NOMO-1 treated with DMSO at 0.1 percent for 48 hours (cell line): ENCODE measurements around the gene MIX23.

Source experiments
- DNase-seq: peaks from one replicate; lab custom pipeline; 2025; ENCODE audit not compliant: unreplicated experiment; lab: John Stamatoyannopoulos, UW

Gene MIX23

GRCh38 chr3:122392868-122393844 is 10.1 kb upstream of the MIX23 start:
- DNase-seq: peak; percentile 66

DNA sequence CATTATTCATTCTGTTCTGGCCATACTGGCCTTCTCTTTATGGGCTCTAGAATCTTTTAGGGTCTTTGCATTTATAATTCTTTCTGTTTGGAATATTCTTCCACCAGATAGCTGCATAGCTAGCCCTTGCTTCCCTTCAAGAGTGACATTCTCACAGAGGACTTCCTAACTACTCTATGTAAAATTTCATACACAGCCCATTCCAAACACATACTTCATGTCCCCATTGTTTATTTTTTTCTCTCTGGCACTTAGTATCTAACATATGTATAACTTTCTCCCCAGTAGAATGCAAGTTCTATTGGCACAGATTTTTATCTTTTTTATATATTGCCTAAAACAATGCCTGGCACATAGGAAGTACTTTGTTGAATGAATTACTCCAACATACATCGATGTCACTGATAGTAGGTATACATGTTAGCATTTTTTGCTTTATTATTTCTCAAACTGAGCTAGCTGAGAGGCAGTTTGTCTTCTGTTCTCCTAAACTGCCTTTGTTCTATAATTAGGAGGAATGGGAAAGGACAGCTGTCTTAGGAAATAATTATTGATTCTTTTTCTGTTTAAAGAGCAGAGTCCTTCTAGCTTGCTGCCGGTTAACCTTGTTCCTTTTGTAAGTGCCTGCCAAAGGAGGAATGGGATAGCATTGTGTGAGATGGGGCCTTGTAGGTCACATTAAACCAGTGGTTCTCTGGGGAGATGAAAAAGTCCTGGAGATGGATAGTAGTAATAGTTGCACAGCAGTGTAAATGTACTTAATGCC is 8.8 kb upstream of the MIX23 start:
- DNase-seq: no peak

DNA sequence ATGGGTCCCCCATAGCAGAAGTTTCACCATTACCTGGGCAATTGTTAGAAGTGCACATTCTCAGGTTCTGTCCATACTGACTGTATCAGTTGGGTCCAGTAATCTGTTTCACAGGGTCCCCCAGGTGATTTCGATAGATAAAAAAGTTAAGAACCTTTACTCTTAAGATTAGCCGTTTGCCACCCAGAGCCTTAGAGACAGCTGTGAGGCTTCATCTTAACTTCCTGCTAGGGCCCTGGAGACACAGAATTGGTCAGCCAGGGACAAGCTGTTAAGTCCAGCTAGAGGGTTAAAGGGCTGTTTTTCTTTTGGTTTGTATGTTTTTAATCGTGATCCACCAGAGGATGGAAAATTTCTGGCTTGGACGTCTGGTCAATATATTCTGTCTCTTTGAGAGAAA is 7.6 kb upstream of the MIX23 start:
- no peak for DNase-seq

DNA sequence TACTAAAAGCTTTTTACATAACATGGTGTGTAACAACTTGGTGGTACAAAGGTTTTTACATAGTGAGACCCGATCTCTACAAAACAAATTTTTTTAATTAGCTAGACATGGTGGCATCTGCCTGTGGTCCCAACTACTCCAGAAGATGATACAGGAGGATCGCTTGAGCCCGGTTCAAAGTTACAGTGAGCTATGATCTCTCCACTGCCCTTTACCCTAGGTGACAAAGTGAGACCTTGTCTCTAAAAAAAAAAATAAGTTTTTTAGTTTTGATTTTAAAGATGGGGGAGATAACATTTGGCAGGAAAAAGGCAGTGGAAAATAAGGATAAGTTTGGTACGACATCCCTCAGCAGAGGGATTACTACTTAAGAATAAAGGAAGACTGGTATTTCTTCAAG is 6.9 kb upstream of the MIX23 start:
- no peak for DNase-seq

DNA sequence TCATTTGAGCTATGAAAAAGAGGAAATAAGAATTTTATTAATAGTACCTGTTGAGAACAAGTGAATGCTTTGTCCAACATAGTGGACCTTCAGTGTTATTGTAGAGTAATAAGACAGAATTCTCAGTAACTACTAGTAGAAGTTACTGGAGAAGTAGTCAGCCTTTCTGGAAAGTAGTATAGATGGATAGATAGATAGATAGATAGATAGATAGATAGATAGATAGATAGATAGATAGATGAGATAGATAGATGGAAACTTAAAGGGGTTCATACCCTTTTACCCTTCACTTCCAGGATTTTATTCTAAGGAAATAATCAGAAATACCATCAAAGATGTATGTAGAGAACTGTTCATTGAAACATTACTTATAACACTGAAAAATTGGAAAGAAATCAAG is 6.2 kb upstream of the MIX23 start:
- DNase-seq: no peak

GRCh38 chr3:122387709-122388108 is 4.7 kb upstream of the MIX23 start:
- DNase-seq: no peak

GRCh38 chr3:122383771-122384697 is 1.0 kb upstream of the MIX23 start, which contains the start of gene FAM162A:
Gene FAM162A, plus strand, starts transcription at chr3:122384182. Its CDS starts 84 bp downstream, at chr3:122384266.
- DNase-seq: peak; percentile 93

GRCh38 chr3:122377975-122378374 is 5.1 kb downstream of the MIX23 start:
- no peak for DNase-seq

DNA sequence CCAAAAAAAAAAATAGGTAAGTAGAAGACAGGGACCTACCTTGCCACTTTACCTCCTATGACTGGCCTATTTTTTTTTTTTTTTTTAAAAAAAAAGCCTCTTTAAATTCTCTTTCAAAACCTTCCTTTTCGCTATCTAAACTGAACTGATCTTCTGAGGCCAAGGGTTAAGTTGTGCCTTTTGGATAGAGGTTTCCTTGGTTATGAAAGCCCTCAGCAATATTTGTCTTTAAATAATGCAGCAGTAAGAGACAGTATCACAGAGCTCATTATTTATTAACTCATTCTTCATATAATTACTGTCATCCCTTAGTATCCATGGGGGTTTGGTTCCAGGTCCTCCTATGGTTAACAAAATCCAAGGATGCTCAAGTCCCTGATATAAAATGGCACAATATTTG is 9.0 kb downstream of the MIX23 start:
- no peak for DNase-seq

DNA sequence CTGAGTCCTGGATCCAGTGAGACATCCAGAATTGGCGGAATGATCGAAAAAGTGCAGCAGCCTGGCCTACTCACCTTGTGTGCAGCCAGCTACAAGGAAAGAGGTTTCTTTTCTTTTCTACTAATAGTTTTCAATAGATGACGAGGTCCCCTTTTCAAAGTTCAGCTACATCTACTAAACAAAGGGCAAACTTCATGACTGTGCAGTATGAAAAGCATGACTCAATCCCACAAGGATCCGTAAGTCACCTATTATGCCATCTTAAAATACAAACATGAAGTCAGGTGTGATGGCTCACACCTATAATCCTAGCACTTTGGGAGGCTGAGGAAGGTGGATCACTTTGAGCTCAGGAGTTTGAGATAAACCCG is 16.7 kb downstream of the MIX23 start:
- DNase-seq: no peak

DNA sequence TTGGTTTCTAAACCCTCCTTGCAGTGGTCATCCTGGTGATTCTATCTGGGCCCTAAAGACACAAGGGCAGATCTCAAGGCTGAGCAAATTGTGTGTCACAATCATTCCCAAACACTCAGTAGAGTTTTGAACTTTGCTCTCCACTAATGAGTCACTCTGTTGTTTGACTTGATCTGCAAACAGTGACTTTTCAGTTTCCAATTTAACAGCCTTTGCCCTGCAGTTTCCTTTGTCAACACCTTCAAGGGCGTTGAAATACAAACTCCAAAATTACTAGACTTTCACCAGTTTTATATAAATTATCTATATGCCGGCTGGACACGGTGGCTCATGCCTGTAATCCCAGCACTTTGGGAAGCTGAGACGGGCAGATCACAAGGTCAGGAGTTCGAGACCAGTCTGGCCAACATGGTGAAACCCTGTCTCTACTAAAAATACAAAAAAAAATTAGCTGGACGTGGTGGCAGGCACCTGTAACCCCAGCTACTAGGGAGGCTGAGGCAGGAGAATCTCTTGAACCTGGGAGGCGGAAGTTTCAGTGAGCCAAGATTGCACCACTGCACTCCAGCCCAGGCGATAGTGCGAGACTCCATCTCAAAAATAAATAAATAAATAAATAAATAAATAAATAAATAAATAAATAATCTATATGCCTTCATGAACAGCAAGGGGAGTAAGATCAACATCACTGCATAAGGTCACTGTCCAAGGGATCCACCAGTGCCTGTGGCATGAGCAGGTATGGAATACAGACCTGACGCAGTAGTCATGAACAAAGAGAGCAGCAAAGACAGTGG is 17.3 kb downstream of the MIX23 start:
- peak; percentile 63 for DNase-seq

DNA sequence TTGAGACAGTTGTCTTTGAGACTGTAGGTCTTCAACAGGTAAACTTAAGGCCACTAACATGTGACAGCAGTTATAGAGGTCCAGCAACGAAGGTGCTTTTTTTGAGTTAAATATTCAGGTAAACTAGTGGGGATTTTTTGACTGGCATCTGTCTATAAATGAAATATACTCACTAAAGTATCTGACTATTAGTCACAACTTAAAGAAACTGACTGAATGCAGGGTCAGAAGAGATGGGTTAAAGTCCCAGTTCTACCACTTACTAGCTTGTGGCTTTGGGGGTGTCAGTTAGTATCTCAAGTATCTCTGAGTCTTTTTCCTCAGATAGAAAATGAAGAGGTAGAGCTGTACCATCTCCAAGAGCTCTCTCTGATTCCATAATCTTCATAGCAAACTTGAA is 18.0 kb downstream of the MIX23 start:
- no peak for DNase-seq

- DNase-seq: no peak
These were observed 18.5 kb downstream of the MIX23 start for GRCh38 chr3:122364490-122364889.

DNA sequence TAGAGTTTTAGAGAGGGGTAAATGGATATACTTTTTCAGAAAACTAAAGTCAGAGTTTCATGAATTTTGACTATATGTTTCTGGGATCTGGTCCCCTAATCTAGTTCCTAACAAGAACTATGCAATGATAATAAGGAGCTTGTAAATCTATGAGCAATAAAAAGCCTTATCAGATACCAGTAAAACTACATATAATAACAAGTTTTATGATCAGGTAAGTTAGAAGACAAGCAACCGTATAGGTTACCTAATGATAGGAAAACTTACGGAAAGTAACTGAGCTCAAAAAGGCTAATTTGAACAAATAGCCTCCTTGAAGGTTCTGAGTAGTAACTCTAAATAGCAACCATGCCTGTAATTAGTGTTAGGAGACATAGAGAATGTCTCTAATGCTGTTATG is 21.0 kb downstream of the MIX23 start:
- no peak for DNase-seq

- DNase-seq: no peak
These were observed 24.4 kb downstream of the MIX23 start for GRCh38 chr3:122358703-122359032.

DNA sequence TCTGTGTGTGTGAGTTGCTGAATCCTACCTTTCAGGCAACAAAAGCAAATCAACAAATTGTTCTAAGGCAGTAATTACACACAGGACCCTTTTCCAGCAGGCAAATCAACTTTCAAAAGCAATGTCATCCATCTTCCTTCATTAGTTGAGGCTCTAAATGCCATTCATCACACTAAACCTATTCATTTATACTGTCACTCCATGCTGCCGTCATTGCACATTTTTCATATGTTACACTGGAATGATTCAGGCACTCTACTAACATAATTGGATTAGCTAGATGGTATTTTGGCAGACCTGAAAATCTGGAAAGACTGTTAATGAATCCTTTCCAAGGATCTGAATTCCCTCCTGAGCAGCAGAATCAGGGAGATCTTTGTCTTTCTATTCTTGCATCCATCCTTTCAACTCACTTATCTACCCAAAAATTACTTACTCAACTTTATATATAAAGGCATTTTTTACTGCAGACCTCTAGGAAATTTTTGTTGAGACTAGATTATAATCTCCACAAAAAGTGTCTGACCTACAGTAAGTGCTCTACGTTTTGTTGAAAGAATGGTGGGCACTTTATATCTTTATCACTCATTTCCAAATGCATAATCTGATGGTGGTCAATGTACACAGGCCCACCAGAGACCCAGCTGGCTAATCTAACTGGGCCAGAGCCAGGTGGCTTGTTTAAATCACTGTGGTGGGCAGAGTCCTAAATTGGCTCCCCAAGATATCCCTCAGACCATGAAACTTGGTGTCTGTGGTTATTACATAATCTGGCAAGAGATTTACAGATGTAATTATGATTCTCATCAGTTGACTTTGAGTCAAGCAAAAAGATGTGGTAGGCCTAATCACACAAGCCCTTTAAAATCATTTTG is 25.0 kb downstream of the MIX23 start:
- peak; percentile 77 for DNase-seq

- peak; percentile 8 for DNase-seq
These were observed 26.6 kb downstream of the MIX23 start for GRCh38 chr3:122356402-122356801.

GRCh38 chr3:122355612-122356011 is 27.4 kb downstream of the MIX23 start:
- no peak for DNase-seq

DNA sequence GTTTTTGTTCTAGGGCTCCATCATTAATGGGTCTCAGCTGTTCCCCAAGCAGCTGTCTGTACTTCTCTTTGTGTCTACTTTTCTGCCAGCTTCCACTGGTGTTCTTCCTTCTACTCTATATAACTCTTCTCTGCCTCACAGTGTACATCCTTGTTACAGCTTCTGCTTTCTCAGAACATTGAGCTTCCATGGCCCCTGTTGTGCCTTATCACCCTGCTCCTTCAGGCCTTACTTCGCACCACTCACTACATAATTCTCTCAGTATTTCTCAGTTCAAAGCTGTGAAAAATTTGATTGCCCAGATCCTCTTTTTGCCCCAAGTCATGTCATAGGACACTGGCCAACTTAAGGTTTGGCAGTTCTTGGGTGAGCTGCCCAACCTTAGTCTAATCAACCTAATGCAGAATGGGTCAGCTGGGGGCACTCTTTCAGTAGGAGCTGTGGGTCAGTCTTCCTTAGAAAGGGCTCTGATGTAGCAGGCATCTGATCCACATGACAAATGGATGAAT is 29.1 kb downstream of the MIX23 start:
- DNase-seq: no peak
